ENCODE measurements around the gene NXPH3.

- TF ChIP-seq CTCF (conservative IDR thresholded peaks at IDR 0.05; ENCODE audit: low read depth, low read length) (no peak), EZH2 (IDR thresholded peaks at IDR 0.05; ENCODE audit: low read length, unreplicated experiment) (no peak)
Measured at GRCh38 chr17:49621946-49622529, 46.4 kb downstream of the NXPH3 start.

Data from PC-3 (cell line).